ENCODE results near the gene EYA2.
"Not testable (repeated sequence)": the region's sequence is repeated elsewhere in the genome, so short reads cannot be mapped to it uniquely, and the experiment has no call there.

The EYA2 gene

GRCh38 chr20:46875059-46875458, 19.6 kb upstream of the EYA2 start:
- H3K27me3 ChIP-seq (ENCODE audit: insufficient read depth, low read length) = no peaks in the 10 kb centered on the region
- no peaks in the 10 kb centered on the region for H3K36me3 ChIP-seq (ENCODE audit: insufficient read depth, low read length)
- H3K4me3 ChIP-seq (ENCODE audit: low read length) = no peak overlapping the region
- H2AFZ ChIP-seq (ENCODE audit: low read depth, low read length) = no peak overlapping the region
- no peaks in the 10 kb centered on the region for H3K4me1 ChIP-seq (ENCODE audit: insufficient read depth, low read length)
- no peaks in the 10 kb centered on the region for H3K9me3 ChIP-seq (ENCODE audit: low read length)

GRCh38 chr20:46879386-46879785, 15.3 kb upstream of the EYA2 start:
- H3K36me3 ChIP-seq (ENCODE audit: insufficient read depth, low read length) = no peaks in the 10 kb centered on the region
- no peak overlapping the region for H3K4me3 ChIP-seq (ENCODE audit: low read length)
- no peak overlapping the region for H2AFZ ChIP-seq (ENCODE audit: low read depth, low read length)
- H3K27me3 ChIP-seq (ENCODE audit: insufficient read depth, low read length) = peaks cover 4% of the 10 kb centered on the region
- H3K9me3 ChIP-seq (ENCODE audit: low read length) = no peaks in the 10 kb centered on the region
- no peaks in the 10 kb centered on the region for H3K4me1 ChIP-seq (ENCODE audit: insufficient read depth, low read length)

GRCh38 chr20:46879963-46880362, 14.7 kb upstream of the EYA2 start:
- H3K36me3 ChIP-seq (ENCODE audit: insufficient read depth, low read length); H3K27me3 ChIP-seq (ENCODE audit: insufficient read depth, low read length); H3K4me3 ChIP-seq (ENCODE audit: low read length); H2AFZ ChIP-seq (ENCODE audit: low read depth, low read length); H3K9me3 ChIP-seq (ENCODE audit: low read length); H3K4me1 ChIP-seq (ENCODE audit: insufficient read depth, low read length): not testable (repeated sequence)

GRCh38 chr20:46883892-46884291, 10.8 kb upstream of the EYA2 start:
- no peaks in the 10 kb centered on the region for H3K4me1 ChIP-seq (ENCODE audit: insufficient read depth, low read length)
- H3K9me3 ChIP-seq (ENCODE audit: low read length) = no peaks in the 10 kb centered on the region
- peaks cover 6% of the 10 kb centered on the region for H3K27me3 ChIP-seq (ENCODE audit: insufficient read depth, low read length)
- H2AFZ ChIP-seq (ENCODE audit: low read depth, low read length) = no peak overlapping the region
- H3K4me3 ChIP-seq (ENCODE audit: low read length) = no peak overlapping the region
- no peaks in the 10 kb centered on the region for H3K36me3 ChIP-seq (ENCODE audit: insufficient read depth, low read length)

- no peaks in the 10 kb centered on the region for H3K4me1 ChIP-seq (ENCODE audit: insufficient read depth, low read length)
- no peak overlapping the region for H3K4me3 ChIP-seq (ENCODE audit: low read length)
- H3K36me3 ChIP-seq (ENCODE audit: insufficient read depth, low read length) = no peaks in the 10 kb centered on the region
- peaks cover 29% of the 10 kb centered on the region for H3K27me3 ChIP-seq (ENCODE audit: insufficient read depth, low read length)
- H3K9me3 ChIP-seq (ENCODE audit: low read length) = no peaks in the 10 kb centered on the region
- no peak overlapping the region for H2AFZ ChIP-seq (ENCODE audit: low read depth, low read length)
Observed at GRCh38 chr20:46890682-46891081, 4.0 kb upstream of the EYA2 start.

- no peaks in the 10 kb centered on the region for H3K9me3 ChIP-seq (ENCODE audit: low read length)
- no peaks in the 10 kb centered on the region for H3K4me1 ChIP-seq (ENCODE audit: insufficient read depth, low read length)
- no peak overlapping the region for H2AFZ ChIP-seq (ENCODE audit: low read depth, low read length)
- no peaks in the 10 kb centered on the region for H3K36me3 ChIP-seq (ENCODE audit: insufficient read depth, low read length)
- H3K4me3 ChIP-seq (ENCODE audit: low read length) = no peak overlapping the region
- peaks cover 53% of the 10 kb centered on the region for H3K27me3 ChIP-seq (ENCODE audit: insufficient read depth, low read length)
Observed at GRCh38 chr20:46893051-46893450, 1.6 kb upstream of the EYA2 start.

- Histone ChIP-seq H3K27me3 (ENCODE audit: insufficient read depth, low read length) (peaks cover 62% of the 10 kb centered on the region), H3K36me3 (ENCODE audit: insufficient read depth, low read length) (no peaks in the 10 kb centered on the region), H3K4me3 (ENCODE audit: low read length) (no peak overlapping the region), H3K9me3 (ENCODE audit: low read length) (no peaks in the 10 kb centered on the region), H3K4me1 (ENCODE audit: insufficient read depth, low read length) (no peaks in the 10 kb centered on the region), H2AFZ (ENCODE audit: low read depth, low read length) (no peak overlapping the region)
Observed at GRCh38 chr20:46893877-46894578, 615 bp upstream of the EYA2 start.

- Histone ChIP-seq H3K4me1 (ENCODE audit: insufficient read depth, low read length) (no peaks in the 10 kb centered on the region), H3K36me3 (ENCODE audit: insufficient read depth, low read length) (no peaks in the 10 kb centered on the region), H3K4me3 (ENCODE audit: low read length) (no peak overlapping the region), H3K27me3 (ENCODE audit: insufficient read depth, low read length) (peaks cover 74% of the 10 kb centered on the region), H3K9me3 (ENCODE audit: low read length) (no peaks in the 10 kb centered on the region), H2AFZ (ENCODE audit: low read depth, low read length) (no peak overlapping the region)
Observed at GRCh38 chr20:46894971-46895905, 595 bp downstream of the EYA2 start.

- no peaks in the 10 kb centered on the region for H3K4me1 ChIP-seq (ENCODE audit: insufficient read depth, low read length)
- H3K27me3 ChIP-seq (ENCODE audit: insufficient read depth, low read length) = peaks cover 79% of the 10 kb centered on the region
- H3K9me3 ChIP-seq (ENCODE audit: low read length) = no peaks in the 10 kb centered on the region
- no peaks in the 10 kb centered on the region for H3K36me3 ChIP-seq (ENCODE audit: insufficient read depth, low read length)
- H3K4me3 ChIP-seq (ENCODE audit: low read length) = no peak overlapping the region
- no peak overlapping the region for H2AFZ ChIP-seq (ENCODE audit: low read depth, low read length)
Observed at GRCh38 chr20:46895906-46896242, 1.2 kb downstream of the EYA2 start.

- Histone ChIP-seq H3K36me3 (ENCODE audit: insufficient read depth, low read length) (no peaks in the 10 kb centered on the region), H3K27me3 (ENCODE audit: insufficient read depth, low read length) (peaks cover 86% of the 10 kb centered on the region), H3K4me3 (ENCODE audit: low read length) (no peak overlapping the region), H2AFZ (ENCODE audit: low read depth, low read length) (no peak overlapping the region), H3K4me1 (ENCODE audit: insufficient read depth, low read length) (no peaks in the 10 kb centered on the region), H3K9me3 (ENCODE audit: low read length) (no peaks in the 10 kb centered on the region)
Observed at GRCh38 chr20:46897328-46897880, 2.8 kb downstream of the EYA2 start.

GRCh38 chr20:46898423-46898822, 3.8 kb downstream of the EYA2 start:
- H3K4me1 ChIP-seq (ENCODE audit: insufficient read depth, low read length) = no peaks in the 10 kb centered on the region
- peaks cover 76% of the 10 kb centered on the region for H3K27me3 ChIP-seq (ENCODE audit: insufficient read depth, low read length)
- no peaks in the 10 kb centered on the region for H3K36me3 ChIP-seq (ENCODE audit: insufficient read depth, low read length)
- no peak overlapping the region for H3K4me3 ChIP-seq (ENCODE audit: low read length)
- no peak overlapping the region for H2AFZ ChIP-seq (ENCODE audit: low read depth, low read length)
- H3K9me3 ChIP-seq (ENCODE audit: low read length) = no peaks in the 10 kb centered on the region

- Histone ChIP-seq H3K27me3 (ENCODE audit: insufficient read depth, low read length) (peaks cover 65% of the 10 kb centered on the region), H3K36me3 (ENCODE audit: insufficient read depth, low read length) (no peaks in the 10 kb centered on the region), H3K9me3 (ENCODE audit: low read length) (no peaks in the 10 kb centered on the region), H3K4me3 (ENCODE audit: low read length) (no peak overlapping the region), H2AFZ (ENCODE audit: low read depth, low read length) (no peak overlapping the region), H3K4me1 (ENCODE audit: insufficient read depth, low read length) (no peaks in the 10 kb centered on the region)
Observed at GRCh38 chr20:46899621-46900020, 5.0 kb downstream of the EYA2 start.

GRCh38 chr20:46900086-46900485, 5.4 kb downstream of the EYA2 start:
- H3K36me3 ChIP-seq (ENCODE audit: insufficient read depth, low read length) = no peaks in the 10 kb centered on the region
- H3K9me3 ChIP-seq (ENCODE audit: low read length) = no peaks in the 10 kb centered on the region
- no peak overlapping the region for H2AFZ ChIP-seq (ENCODE audit: low read depth, low read length)
- H3K4me1 ChIP-seq (ENCODE audit: insufficient read depth, low read length) = no peaks in the 10 kb centered on the region
- H3K4me3 ChIP-seq (ENCODE audit: low read length) = no peak overlapping the region
- H3K27me3 ChIP-seq (ENCODE audit: insufficient read depth, low read length) = peaks cover 62% of the 10 kb centered on the region

All from neuron (in vitro differentiated cells).